Body of pancreas (tissue), 4 donors: ENCODE results near the gene OTUD3. TPM values are rescaled to one million over a fixed set of nuclear protein-coding genes. Genes with fewer than 3 reads are reported as not detected.
A peak's percentile ranks its signal among the peaks of the same experiment; 100 is the strongest.
"Not testable (repeated sequence)": the region's sequence is repeated elsewhere in the genome, so short reads cannot be mapped to it uniquely, and the experiment has no call there.

Experiments used
- ATAC-seq: fragments of 150-250 bp; one replicate; pipeline ENCODE4 v1.9.1; 2016
- DNase-seq, 4 donors: peaks; one replicate each; pipeline ENCODE4 v3.0.0-alpha.2; 2019
- H3K27ac ChIP-seq, 4 donors: fragments of 200-600 bp; sonication (generic); 1 replicate in 3 of 4; 2 replicates in 1 of 4; pipeline versions ENCODE4 v1.5.1 to v1.6.1; 2016 to 2019; ENCODE audit warnings: mild to moderate bottlenecking in 1 of 4, mixed read lengths in 1 of 4, moderate library complexity in 1 of 4
- H3K27me3 ChIP-seq, 2 donors: fragments of 200-600 bp; sonication (generic); one replicate each; pipeline ENCODE4 v1.6.0; 2016; ENCODE audit warnings: mild to moderate bottlenecking in 1 of 2
- H3K36me3 ChIP-seq, 2 donors: fragments of 200-600 bp; sonication (generic); replicated peaks in 1 of 2; 2 replicates each; pipeline ENCODE4 v1.5.1; 2016; ENCODE audit warnings: low read depth in 2 of 2; ENCODE audit not compliant: insufficient read depth in 1 of 2
- H3K4me1 ChIP-seq: fragments of 200-600 bp; sonication (generic); one replicate; pipeline ENCODE4 v1.6.0; 2016
- H3K4me3 ChIP-seq, 2 donors: fragments of 200-600 bp; sonication (generic); 1 replicate in 1 of 2; 2 replicates in 1 of 2; pipeline ENCODE4 v1.5.1; 2016 to 2019
- H3K9me3 ChIP-seq, 3 donors: fragments of 200-600 bp; sonication (generic); 1 replicate in 2 of 3; 2 replicates in 1 of 3; pipeline ENCODE4 v1.5.1; 2016
- CTCF ChIP-seq, 7 experiments: fragments of 450-650 bp in 4 of 7; fragments of 200-600 bp in 3 of 7; sonication (generic) in 3 of 7; IDR thresholded peaks; one replicate each; pipeline ENCODE4 v1.5.1; 2016 to 2019; ENCODE audit warnings: antibody characterized with exemption in 7 of 7
- POLR2A ChIP-seq, 3 donors: fragments of 450-650 bp; IDR thresholded peaks; one replicate each; pipeline ENCODE4 v1.6.1; 2016; ENCODE audit warnings: antibody characterized with exemption in 3 of 3, mild to moderate bottlenecking in 2 of 3
- whole genome bisulfite sequencing, 2 donors: methylation state at CpG; one replicate each; pipeline ENCODE4 v1.1.5; 2017; 5-methylcytosine and 5-hydroxymethylcytosine counted together
- intact Hi-C: fragments of 100-400 bp; cut with DNase I; formaldehyde crosslinking; loops from one replicate; pipeline ENCODE4 v1.15.1; 2023
- total RNA-seq, 2 donors: library from RNA; depleted of rRNA; stranded (reverse); fragments of >200 nt; gene quantifications; one replicate each; pipeline ENCODE4 v1.1.0, GENCODE V29; 2016

Gene OTUD3
- total RNA-seq, 2 donors from 2014 or later = 3.6 to 4.9 TPM

- no peak overlapping the region for H3K27ac ChIP-seq
- no peak for ATAC-seq
- no peak for DNase-seq
- H3K9me3 ChIP-seq = no peaks in the 10 kb centered on the region
- TF ChIP-seq CTCF (IDR thresholded peaks at IDR 0.05) (no peak), POLR2A (IDR thresholded peaks at IDR 0.05) (no peak)
- H3K4me3 ChIP-seq = no peak overlapping the region
- H3K36me3 ChIP-seq = no peaks in the 10 kb centered on the region
- 73 to 80% methylated on average over 15 to 16 of the region's 16 CpGs for WGBS, 2 donors
- intact Hi-C loops = no loop called here
- no peaks in the 10 kb centered on the region for H3K27me3 ChIP-seq
- peaks cover 5% of the 10 kb centered on the region for H3K4me1 ChIP-seq
Observed at GRCh38 chr1:19877181-19877750, 4.9 kb upstream of the OTUD3 start.

GRCh38 chr1:19877821-19878636, 4.2 kb upstream of the OTUD3 start:
- no peak overlapping the region for H3K4me3 ChIP-seq
- ATAC-seq (no peak), DNase-seq (no peak)
- H3K27ac ChIP-seq = no peak overlapping the region
- no peaks in the 10 kb centered on the region for H3K27me3 ChIP-seq
- WGBS, 2 donors = 76 to 78% methylated on average over 19 of the region's 19 CpGs
- intact Hi-C loops = no loop called here
- no peaks in the 10 kb centered on the region for H3K36me3 ChIP-seq
- peaks cover 6% of the 10 kb centered on the region for H3K4me1 ChIP-seq
- TF ChIP-seq POLR2A (IDR thresholded peaks at IDR 0.05) = no peak
- no peak for TF ChIP-seq CTCF (IDR thresholded peaks at IDR 0.05)
- no peaks in the 10 kb centered on the region for H3K9me3 ChIP-seq

- no peaks in the 10 kb centered on the region for H3K36me3 ChIP-seq
- TF ChIP-seq CTCF (IDR thresholded peaks at IDR 0.05) = no peak
- TF ChIP-seq POLR2A (IDR thresholded peaks at IDR 0.05) = no peak
- WGBS, 2 donors = 56 to 65% methylated on average over 12 of the region's 12 CpGs
- ATAC-seq (no peak), DNase-seq (peak in 2 of 4 donors; percentile 18 to 38)
- H3K4me3 ChIP-seq = no peak overlapping the region
- no peak overlapping the region for H3K27ac ChIP-seq
- no peaks in the 10 kb centered on the region for H3K27me3 ChIP-seq
- no peaks in the 10 kb centered on the region for H3K9me3 ChIP-seq
- H3K4me1 ChIP-seq = peaks cover 11% of the 10 kb centered on the region
- intact Hi-C loops = no loop called here
Observed at GRCh38 chr1:19878637-19878985, 3.6 kb upstream of the OTUD3 start.

- no peaks in the 10 kb centered on the region for H3K36me3 ChIP-seq
- no peak overlapping the region for H3K4me3 ChIP-seq
- H3K4me1 ChIP-seq = peaks cover 18% of the 10 kb centered on the region
- TF ChIP-seq POLR2A (IDR thresholded peaks at IDR 0.05) = no peak
- TF ChIP-seq CTCF (IDR thresholded peaks at IDR 0.05) = no peak
- intact Hi-C loops = no loop called here
- no peaks in the 10 kb centered on the region for H3K9me3 ChIP-seq
- WGBS, 2 donors = 83 to 89% methylated on average over 4 of the region's 4 CpGs
- DNase-seq (no peak), ATAC-seq (no peak)
- no peaks in the 10 kb centered on the region for H3K27me3 ChIP-seq
- H3K27ac ChIP-seq = no peak overlapping the region
Observed at GRCh38 chr1:19879227-19879626, 3.0 kb upstream of the OTUD3 start.

- intact Hi-C loops = no loop called here
- ATAC-seq (no peak), DNase-seq (no peak)
- TF ChIP-seq CTCF (IDR thresholded peaks at IDR 0.05) (no peak), POLR2A (IDR thresholded peaks at IDR 0.05) (no peak)
- 70 to 72% methylated on average over 4 of the region's 4 CpGs for WGBS, 2 donors
- H3K9me3 ChIP-seq = no peaks in the 10 kb centered on the region
- no peak overlapping the region for H3K27ac ChIP-seq
- no peaks in the 10 kb centered on the region for H3K27me3 ChIP-seq
- H3K4me3 ChIP-seq = no peak overlapping the region
- H3K4me1 ChIP-seq = peaks cover 18% of the 10 kb centered on the region
- H3K36me3 ChIP-seq = no peaks in the 10 kb centered on the region
Observed at GRCh38 chr1:19879661-19880060, 2.5 kb upstream of the OTUD3 start.

GRCh38 chr1:19880841-19881240, 1.4 kb upstream of the OTUD3 start:
- ATAC-seq, DNase-seq, H3K9me3 ChIP-seq, H3K36me3 ChIP-seq, intact Hi-C loops, H3K4me3 ChIP-seq, H3K27ac ChIP-seq, H3K27me3 ChIP-seq: not testable (repeated sequence)
- H3K4me1 ChIP-seq = peaks cover 18% of the 10 kb centered on the region
- 70 to 77% methylated on average over 5 of the region's 5 CpGs for WGBS, 2 donors
